ENCODE data around the gene EDC3. TPM values are rescaled to one million over a fixed set of nuclear protein-coding genes. Genes with fewer than 3 reads are reported as not detected.
"Not testable (repeated sequence)": the region's sequence is repeated elsewhere in the genome, so short reads cannot be mapped to it uniquely, and the experiment has no call there.

EDC3 gene, protein sequence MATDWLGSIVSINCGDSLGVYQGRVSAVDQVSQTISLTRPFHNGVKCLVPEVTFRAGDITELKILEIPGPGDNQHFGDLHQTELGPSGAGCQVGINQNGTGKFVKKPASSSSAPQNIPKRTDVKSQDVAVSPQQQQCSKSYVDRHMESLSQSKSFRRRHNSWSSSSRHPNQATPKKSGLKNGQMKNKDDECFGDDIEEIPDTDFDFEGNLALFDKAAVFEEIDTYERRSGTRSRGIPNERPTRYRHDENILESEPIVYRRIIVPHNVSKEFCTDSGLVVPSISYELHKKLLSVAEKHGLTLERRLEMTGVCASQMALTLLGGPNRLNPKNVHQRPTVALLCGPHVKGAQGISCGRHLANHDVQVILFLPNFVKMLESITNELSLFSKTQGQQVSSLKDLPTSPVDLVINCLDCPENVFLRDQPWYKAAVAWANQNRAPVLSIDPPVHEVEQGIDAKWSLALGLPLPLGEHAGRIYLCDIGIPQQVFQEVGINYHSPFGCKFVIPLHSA
- polyA plus RNA-seq (2013, experiment 1 of 2; ENCODE audit: insufficient read length) = 27.9 TPM
- polyA plus RNA-seq (2013, experiment 2 of 2; ENCODE audit: insufficient read length) = 29.8 TPM

DNA sequence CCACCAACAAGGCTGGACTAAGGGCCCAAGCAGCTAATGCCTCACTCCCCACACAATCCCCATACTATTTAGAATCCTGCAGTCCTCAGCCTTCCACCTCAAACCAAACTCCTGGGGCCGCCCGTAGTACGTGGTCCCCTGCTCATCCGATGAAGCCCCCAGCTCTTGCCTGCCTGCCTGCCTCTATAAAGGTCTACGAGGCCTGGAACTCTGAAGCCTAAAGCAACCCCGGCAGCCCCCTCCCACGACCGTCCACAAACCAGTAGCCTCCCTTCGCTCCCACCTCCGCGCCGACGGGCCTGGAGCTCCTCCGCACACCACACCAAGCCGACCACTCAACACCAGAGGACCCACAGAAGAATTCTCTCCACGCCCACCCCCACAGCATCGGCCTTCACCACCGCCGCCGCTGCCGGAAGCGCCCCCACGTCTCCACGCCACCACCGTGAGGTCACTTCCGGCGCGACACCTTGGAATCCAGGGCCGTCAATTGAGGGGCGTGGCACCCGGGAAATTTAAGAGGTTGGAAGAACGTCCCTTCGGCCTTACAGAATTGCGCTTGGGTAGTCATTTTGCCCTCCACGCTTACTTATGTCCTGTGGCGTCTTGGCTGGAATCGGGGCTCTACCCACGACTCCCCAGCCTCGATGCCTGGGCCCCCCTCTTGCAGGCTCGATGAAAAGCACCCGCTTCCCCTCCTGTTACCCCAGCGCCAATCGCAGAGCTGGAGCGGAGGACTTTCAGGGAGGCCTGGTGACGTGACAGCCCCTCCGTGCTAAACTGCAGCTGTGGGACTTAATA is at the start of gene EDC3:
Gene EDC3 (minus strand): TSS at position 428 of the 801 bp plus-strand sequence. CDS start 20,900 bp downstream, outside the sequence.
- peak; percentile 87 for DNase-seq

DNA sequence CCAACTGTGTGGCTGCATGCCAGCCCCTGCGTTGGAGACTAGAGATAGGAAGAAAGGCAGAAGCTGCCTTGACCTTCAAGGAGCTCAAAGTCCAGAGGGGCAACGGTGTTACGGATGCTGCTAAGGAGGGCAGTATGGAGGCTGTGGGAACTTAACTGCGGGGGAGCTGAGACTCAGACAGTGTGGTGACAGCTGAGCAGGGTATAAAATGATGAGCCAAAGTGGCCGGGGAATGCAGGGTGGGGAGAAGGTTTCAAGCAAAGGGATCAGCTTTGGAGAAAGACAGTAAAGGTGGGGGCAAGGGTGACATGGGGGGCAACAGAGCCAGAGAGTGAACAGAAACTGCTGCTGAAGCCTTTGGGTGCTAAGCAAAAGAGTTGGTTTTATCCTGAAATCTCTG is 46.6 kb upstream of the EDC3 start:
- DNase-seq = no peak

DNA sequence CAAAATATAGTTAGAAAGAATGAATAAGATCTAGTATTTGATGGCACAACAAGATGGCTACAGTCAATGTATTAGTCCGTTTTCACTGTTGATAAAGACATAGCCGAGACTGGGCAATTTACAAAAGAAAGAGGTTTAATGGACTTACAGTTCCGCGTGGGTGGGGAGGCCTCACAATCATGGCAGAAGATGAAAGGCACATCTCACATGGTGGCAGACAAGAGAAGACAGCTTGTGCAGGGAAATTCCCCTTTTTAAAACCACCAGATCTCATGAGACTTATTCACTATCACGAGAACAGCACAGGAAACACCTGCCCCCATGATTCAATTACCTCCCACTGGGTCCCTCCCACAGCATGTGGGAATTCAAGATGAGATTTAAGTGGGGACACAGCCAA is 42.4 kb upstream of the EDC3 start:
- DNase-seq = not testable (repeated sequence)

DNA sequence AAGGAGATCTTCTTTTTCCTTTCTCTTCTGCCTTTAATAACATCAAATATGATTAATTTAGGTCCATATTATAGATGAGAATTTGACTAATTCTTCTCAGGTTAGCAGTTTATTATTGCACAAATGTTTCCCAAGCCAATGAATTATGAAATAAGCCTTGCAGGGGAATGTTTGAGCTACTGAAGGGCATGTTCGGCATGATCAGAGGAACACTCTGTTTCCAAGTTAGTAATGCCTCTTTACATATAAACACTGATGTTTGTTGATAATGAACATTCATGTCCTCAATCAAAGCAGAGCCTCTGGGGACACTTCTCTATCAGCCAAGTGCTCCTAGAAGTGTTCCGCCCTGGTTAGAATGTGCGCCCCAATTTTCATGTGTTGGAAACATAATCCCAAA is 39.5 kb upstream of the EDC3 start:
- DNase-seq = no peak

DNA sequence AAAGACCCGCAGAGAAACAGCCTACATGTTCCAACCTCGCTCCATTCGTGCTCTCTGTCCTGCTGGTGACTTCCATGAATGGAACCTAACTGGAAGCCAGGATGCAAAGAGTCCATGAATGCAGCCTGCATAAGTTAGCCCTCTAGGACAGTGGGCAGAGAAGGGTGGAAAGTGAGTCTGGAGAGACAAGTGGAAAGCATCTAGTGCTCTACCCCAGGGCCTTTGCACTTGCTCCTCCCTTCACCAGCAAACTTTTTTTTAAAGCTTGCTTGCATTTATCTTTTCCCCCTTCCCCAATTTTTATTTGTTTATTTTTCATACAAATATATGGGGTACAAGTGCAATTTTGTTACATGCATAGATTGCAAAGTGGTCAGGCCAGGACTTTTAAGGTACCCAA is 37.4 kb upstream of the EDC3 start:
- DNase-seq = no peak

DNA sequence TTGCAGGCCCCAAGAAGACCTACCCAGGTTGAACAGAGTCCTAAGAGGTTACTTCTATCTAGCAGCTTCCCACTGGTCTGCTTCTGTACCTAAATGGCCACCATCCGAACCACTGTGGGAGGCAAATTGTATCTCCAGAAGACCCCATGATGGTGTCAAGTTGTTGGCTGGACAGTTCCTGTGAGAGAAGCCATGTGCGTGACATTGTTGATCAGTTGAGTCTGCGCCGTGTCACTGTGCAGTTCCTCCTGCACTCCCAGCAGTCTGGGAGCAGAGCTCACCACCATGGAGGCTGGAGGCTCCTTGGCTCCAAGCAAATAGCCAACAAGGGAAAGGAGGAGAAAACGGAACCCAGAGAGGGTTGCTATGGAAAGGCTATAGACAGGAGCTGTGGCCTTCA is 37.0 kb upstream of the EDC3 start:
- DNase-seq = no peak

DNA sequence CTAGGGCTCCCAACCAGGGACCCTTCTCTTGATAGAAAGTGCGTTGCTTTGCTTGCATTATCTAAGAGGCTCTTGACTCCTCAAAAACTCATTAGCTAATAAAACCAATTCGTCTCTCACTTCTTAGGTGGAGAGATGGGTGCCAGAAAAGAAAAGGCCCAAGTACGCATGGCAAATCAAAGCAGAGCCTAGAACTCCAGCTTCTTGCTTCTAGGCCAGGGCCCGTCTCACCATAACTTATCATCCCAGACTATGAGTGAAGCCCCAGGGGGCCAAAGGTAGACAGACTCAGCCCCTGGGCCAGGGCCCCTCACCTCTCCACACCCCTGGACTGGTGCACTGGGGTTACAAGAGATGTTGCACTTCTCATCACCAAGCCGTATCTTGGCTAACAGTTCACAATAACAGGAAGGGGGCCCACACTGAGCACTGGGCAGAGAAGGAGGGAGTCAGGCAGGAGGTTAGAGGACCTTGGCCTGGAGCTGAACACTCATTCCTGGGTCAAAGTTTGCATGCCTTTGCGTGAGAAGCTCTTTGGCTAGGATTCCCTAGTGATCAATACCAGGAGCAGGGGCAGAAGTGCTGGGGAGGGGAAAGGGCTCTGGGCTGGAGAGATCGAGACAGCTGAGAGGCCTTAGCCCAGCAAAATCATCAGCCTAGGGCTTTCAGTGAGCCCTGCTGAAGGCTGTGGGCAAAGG is 34.9 kb upstream of the EDC3 start:
- no peak for DNase-seq

DNA sequence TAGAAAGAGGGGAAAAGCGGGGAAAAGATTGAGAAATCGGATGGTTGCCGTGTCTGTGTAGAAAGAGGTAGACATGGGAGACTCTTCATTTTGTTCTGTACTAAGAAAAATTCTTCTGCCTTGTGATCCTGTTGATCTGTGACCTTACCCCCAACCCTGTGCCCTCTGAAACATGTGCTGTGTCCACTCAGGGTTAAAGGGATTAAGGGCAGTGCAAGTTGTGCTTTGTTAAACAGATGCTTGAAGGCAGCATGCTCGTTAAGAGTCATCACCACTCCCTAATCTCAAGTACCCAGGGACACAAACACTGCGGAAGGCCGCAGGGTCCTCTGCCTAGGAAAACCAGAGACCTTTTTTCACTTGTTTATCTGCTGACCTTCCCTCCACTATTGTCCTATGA is 33.5 kb upstream of the EDC3 start:
- not testable (repeated sequence) for DNase-seq

DNA sequence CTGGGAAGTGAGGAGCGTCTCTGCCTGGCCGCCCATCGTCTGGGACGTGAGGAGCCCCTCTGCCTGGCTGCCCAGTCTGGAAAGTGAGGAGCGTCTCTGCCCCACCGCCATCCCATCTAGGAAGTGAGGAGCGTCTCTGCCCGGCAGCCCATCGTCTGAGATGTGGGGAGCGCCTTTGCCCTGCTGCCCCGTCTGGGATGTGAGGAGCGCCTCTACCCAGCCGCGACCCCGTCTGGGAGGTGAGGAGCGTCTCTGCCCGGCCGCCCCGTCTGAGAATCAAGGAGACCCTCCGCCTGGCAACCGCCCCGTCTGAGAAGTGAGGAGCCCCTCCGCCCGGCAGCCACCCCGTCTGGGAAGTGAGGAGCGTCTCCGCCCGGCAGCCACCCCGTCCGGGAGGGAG is 32.9 kb upstream of the EDC3 start:
- DNase-seq = not testable (repeated sequence)

DNA sequence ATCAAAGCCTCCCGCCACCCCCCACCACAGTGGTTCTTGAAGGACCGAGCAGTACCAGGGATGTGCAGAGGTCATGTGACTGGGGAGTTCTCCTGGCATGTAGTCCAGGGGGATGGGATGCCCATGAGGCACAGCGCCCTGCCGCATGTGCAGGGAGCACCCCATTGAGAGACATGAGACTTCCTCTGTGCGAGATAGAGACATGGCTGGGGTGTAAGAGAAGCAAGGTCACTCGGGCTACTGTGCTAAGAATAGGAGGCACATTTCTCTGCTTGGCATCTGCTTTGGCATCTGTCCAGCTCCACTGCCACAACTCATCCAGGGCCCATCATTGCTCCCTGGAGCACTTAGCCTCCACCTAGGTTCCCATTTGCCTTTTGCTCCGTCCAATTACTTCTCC is 31.9 kb upstream of the EDC3 start:
- DNase-seq = no peak

DNA sequence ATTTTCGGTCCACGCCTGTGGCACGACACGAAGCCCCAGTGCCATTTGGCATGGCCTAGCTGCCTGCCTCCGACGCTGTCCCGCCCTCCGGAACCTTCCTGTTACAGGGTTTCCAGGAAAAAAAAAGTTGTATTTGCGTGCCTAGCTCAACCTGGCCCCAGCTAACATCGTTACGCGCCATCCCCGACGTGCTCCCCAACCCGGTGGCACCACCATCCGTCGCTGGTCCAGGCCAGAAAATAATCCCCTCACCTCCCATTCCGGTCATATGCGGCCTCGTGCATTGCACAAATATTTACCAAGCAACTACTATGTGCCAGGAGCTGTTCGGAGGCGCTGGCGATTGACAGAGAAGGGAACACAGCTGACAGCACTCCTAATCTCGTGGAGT is 30.9 kb upstream of the EDC3 start:
- DNase-seq = no peak

DNA sequence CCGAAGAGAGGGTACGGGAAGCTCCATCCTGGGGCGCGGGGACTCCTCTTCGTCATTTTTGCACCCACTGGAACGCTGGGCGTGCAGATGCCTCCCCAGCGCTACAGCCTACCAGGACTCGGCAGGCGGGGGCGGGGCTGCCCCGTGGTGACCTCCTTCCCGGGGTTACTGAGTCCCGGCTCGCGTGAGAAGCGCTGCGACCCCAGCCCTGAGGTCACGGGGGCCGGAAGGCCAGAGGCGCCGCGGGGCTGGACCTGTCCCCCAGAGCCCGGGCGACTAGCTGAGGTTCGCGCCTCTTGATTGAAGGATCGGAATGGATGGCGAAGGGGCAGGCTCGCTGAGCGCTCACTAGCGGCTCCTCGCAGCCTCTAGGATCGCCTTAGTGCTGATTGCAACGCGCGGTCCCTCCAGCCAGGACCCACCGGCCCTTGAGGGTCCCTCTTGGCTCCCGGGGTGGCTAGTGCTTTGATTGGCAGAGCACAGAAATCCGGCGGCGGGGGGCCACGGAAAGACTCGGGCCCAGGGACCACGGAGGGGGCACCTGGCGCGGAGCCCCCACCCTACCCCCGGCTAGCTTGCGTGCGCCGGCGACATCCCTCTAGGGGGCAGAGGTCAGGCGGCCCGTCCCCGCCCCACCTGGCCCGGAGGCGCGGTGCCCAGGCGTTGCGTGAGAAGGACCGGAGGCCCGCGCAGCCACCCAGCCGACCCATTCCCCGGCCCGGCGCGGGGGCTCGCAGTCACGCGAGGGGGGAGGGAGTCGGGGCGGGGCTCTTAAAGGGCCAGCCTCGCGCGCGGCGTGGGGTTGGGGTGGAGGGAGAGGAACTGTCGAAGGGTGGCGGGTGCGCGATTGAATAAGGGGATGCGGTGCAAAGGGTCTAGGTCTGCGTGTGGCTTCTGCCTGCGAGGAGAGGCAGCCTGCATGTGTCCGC is 30.3 kb upstream of the EDC3 start:
- DNase-seq = no peak

DNA sequence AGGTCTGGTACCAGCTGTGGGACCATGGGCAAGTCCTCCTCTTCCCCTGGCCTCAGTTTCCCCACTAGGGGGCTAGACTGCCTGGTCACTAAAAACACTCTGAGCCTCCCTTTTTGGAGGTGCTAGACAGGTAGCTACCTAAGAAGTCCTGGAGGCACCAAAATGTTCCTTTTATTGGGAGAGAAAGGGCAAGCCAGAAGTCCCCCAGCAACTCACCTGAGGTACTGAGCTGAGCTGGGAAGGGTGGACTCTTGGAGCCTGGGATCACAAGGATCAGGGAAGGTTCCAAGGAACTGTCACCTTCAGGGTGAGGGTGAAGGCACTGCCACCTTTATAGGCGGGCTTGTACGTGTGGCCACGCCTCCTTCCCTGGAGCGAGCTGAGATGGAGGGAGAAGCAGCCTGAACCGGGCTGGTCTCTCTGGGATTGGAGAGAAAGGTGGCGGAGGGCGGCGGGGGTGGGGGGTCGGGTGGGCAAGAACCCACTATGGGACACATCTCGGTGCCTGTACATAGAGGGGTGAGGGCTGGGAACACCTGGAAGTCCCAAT is 29.5 kb upstream of the EDC3 start, which contains the start of gene CYP1A1:
Gene CYP1A1 (minus strand): TSS at position 304 of the 550 bp plus-strand sequence. CDS start 2,431 bp downstream, outside the sequence.
- no peak for DNase-seq

DNA sequence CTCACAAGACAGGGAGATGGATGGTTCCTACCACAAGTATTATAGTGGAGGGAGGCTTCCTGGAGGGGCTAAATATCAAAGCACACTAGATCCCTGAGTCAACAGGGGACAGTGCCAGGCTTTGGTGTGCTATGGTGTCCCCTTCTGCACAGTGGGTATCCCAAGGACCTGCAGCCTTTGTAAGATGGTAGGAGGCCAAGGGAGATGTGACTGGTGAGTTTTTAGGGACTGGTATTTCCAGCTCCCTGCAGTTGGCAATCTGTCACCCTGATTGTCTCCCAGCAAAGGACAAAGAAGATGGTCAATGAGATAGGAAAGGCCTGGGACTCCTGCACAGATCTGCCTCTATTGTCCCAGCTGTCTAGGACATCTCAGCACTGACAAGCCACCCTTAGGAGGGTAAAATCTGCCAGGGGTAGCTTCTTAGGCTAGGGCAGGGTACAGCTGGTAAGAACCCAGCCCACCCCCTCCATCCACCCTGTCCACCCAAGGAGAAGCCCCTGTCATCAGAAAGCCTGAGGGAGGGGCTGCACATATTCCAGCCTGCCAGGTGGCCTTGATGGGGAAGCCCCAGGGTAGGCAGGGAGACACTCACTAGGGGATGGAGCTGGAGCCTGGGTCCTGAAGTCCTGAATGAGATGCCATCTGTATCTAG is 28.9 kb upstream of the EDC3 start:
- DNase-seq = no peak

DNA sequence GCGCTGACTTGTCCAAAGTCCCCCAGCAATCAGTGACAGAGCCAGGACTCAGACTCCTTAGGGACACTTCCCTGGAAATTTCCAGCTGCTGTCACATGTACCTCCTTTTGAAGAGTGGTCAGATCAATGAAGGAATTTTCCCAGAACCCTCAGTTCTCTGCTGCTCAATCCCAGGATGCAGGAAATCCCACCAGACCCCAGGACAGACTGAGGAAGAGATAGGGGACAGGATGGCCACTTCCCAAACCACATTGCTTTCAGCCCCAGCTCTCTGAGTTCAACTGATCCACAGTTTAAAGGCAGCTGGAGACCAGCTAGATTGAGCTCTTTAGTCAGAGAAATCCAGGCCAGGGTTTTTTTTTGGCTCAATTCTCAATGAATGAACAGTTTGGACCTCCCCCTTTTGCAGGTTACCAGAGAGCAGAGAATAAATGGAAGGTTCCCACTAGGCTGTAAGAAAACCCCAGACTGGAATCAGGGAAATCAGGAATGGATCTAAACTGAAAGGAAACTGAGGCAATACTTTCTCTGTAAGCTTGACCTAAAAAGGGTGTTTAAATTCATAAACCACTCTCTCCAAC is 28.0 kb upstream of the EDC3 start:
- peak; percentile 35 for DNase-seq

DNA sequence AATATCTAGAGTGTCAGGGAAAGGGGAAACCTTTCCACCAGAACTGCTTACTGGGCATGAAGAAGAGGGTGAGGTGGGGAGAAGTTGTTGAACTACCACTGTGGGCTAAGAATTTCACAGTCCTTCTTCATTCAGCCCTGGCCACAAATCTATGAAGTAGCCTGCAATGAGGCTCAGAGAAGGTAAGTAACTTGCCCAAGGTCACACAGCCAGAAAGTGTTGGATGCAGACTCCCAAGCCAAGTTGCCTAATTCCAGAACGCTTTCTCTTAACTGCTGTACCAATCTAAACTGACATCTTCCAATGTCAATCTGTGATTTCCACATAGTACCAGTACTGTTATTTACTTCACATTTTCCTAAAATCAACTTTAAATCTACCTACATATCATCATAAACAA is 27.4 kb upstream of the EDC3 start:
- DNase-seq = no peak

DNA sequence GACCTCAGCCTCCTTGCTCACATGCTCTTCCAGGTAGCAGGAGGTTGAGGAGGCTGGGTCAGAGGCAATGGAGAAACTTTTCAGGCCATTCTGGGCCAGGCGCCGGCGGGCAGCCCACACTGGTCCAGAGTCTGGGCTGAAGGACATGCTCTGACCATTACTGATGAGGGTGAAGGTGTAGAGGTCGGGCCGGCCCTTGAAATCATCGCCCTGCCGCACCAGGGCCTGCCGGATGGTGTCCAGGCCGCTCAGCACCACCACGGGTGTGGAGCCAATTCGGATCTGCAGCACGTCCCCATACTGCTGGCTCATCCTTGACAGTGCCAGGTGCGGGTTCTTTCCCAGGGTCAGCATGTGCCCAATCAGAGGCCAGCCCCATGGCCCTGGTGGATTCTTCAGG is 26.8 kb upstream of the EDC3 start:
- DNase-seq = no peak

DNA sequence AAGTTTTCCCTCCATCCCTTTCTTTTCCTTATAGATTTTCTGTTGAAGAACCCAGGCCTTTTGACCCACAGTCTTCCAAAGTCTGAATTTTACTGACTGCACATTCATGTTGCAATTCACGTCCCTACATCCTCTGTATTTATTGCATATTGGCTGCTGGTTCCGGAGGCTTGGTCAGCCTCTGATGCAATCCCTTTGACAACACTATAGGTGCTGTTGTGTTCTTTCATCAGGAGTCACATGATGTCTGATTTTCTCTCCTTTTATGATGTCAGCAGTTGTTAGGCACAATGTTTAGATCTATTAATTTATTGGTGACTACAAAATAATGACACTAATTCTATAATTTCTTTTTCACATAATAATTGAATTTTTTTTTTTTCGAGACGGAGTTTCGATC is 20.8 kb upstream of the EDC3 start:
- DNase-seq = no peak

DNA sequence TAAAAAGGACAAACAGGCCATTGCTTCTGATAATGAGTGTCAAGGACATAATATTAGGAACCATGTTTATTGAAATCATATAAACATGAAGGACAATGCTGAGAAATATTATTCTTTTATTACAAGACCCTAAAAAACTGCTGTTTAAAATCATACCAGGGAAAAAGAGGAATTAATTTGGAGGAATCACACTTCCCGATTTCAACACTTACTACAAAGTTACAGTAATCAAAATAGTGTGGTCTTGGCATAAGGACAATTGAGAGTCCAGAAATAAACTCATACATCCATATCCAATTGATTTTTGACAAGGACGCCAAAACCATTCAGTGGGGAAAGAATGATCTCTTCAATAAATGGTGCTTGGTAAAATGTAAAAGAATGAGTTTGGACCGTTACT is 16.5 kb upstream of the EDC3 start:
- DNase-seq = no peak
